Measurements from ENCODE around the gene NLGN1. TPM values are rescaled to one million over a fixed set of nuclear protein-coding genes. Genes with fewer than 3 reads are reported as not detected.

Gene NLGN1
- total RNA-seq, 1 experiment from 2014 or later = 3.2 TPM

- H3K36me3 ChIP-seq = no peaks in the 10 kb centered on the region
- no peaks in the 10 kb centered on the region for H3K9me3 ChIP-seq (replicated peaks)
- H3K4me1 ChIP-seq (replicated peaks) = no peaks in the 10 kb centered on the region
- H3K27ac ChIP-seq = no peak overlapping the region
- H3K4me3 ChIP-seq = no peak overlapping the region
- no peak for DNase-seq (ENCODE audit: low read depth in 1 of 2, low spot score in 2 of 2)
- no peaks in the 10 kb centered on the region for H3K27me3 ChIP-seq (replicated peaks)
These were observed 505.3 kb downstream of the NLGN1 start for GRCh38 chr3:173902871-173903270.

GRCh38 chr3:173905381-173905780, 507.8 kb downstream of the NLGN1 start:
- no peaks in the 10 kb centered on the region for H3K27me3 ChIP-seq (replicated peaks)
- H3K27ac ChIP-seq = no peak overlapping the region
- no peak overlapping the region for H3K4me3 ChIP-seq
- H3K36me3 ChIP-seq = no peaks in the 10 kb centered on the region
- no peak for DNase-seq (ENCODE audit: low read depth in 1 of 2, low spot score in 2 of 2)
- no peaks in the 10 kb centered on the region for H3K9me3 ChIP-seq (replicated peaks)
- no peaks in the 10 kb centered on the region for H3K4me1 ChIP-seq (replicated peaks)

- Histone ChIP-seq H3K27ac (no peak overlapping the region), H3K4me3 (no peak overlapping the region), H3K27me3 (replicated peaks) (no peaks in the 10 kb centered on the region), H3K9me3 (replicated peaks) (no peaks in the 10 kb centered on the region), H3K4me1 (replicated peaks) (no peaks in the 10 kb centered on the region), H3K36me3 (no peaks in the 10 kb centered on the region)
- no peak for DNase-seq (ENCODE audit: low read depth in 1 of 2, low spot score in 2 of 2)
These were observed 513.9 kb downstream of the NLGN1 start for GRCh38 chr3:173911446-173911845.

- no peak for DNase-seq (ENCODE audit: low read depth in 1 of 2, low spot score in 2 of 2)
- no peaks in the 10 kb centered on the region for H3K36me3 ChIP-seq
- no peaks in the 10 kb centered on the region for H3K4me1 ChIP-seq (replicated peaks)
- H3K27ac ChIP-seq = no peak overlapping the region
- no peak overlapping the region for H3K4me3 ChIP-seq
- H3K9me3 ChIP-seq (replicated peaks) = no peaks in the 10 kb centered on the region
- no peaks in the 10 kb centered on the region for H3K27me3 ChIP-seq (replicated peaks)
These were observed 514.6 kb downstream of the NLGN1 start for GRCh38 chr3:173912126-173912525.

- no peaks in the 10 kb centered on the region for H3K27me3 ChIP-seq (replicated peaks)
- DNase-seq (ENCODE audit: low read depth in 1 of 2, low spot score in 2 of 2) = no peak
- H3K36me3 ChIP-seq = no peaks in the 10 kb centered on the region
- no peaks in the 10 kb centered on the region for H3K9me3 ChIP-seq (replicated peaks)
- H3K4me3 ChIP-seq = no peak overlapping the region
- H3K4me1 ChIP-seq (replicated peaks) = no peaks in the 10 kb centered on the region
- no peak overlapping the region for H3K27ac ChIP-seq
These were observed 515.9 kb downstream of the NLGN1 start for GRCh38 chr3:173913397-173913796.

GRCh38 chr3:173913974-173914421, 516.5 kb downstream of the NLGN1 start:
- no peak overlapping the region for H3K4me3 ChIP-seq
- no peaks in the 10 kb centered on the region for H3K9me3 ChIP-seq (replicated peaks)
- H3K4me1 ChIP-seq (replicated peaks) = no peaks in the 10 kb centered on the region
- no peak for DNase-seq (ENCODE audit: low read depth in 1 of 2, low spot score in 2 of 2)
- no peak overlapping the region for H3K27ac ChIP-seq
- no peaks in the 10 kb centered on the region for H3K36me3 ChIP-seq
- no peaks in the 10 kb centered on the region for H3K27me3 ChIP-seq (replicated peaks)

GRCh38 chr3:173916799-173917198, 519.3 kb downstream of the NLGN1 start:
- Histone ChIP-seq H3K4me3 (no peak overlapping the region), H3K9me3 (replicated peaks) (no peaks in the 10 kb centered on the region), H3K27me3 (replicated peaks) (no peaks in the 10 kb centered on the region), H3K4me1 (replicated peaks) (no peaks in the 10 kb centered on the region), H3K27ac (no peak overlapping the region), H3K36me3 (no peaks in the 10 kb centered on the region)
- DNase-seq (ENCODE audit: low read depth in 1 of 2, low spot score in 2 of 2) = no peak

- H3K9me3 ChIP-seq (replicated peaks) = no peaks in the 10 kb centered on the region
These were observed 522.8 kb downstream of the NLGN1 start for GRCh38 chr3:173920386-173920785.

GRCh38 chr3:173921732-173922131, 524.2 kb downstream of the NLGN1 start:
- Histone ChIP-seq H3K4me1 (replicated peaks) (no peaks in the 10 kb centered on the region), H3K4me3 (no peak overlapping the region), H3K27ac (no peak overlapping the region), H3K9me3 (replicated peaks) (no peaks in the 10 kb centered on the region), H3K36me3 (no peaks in the 10 kb centered on the region), H3K27me3 (replicated peaks) (no peaks in the 10 kb centered on the region)
- no peak for DNase-seq (ENCODE audit: low read depth in 1 of 2, low spot score in 2 of 2)

More at GRCh38 chr3:173920386-173920785, 522.8 kb downstream of the NLGN1 start:
- Histone ChIP-seq H3K4me1 (replicated peaks) (no peaks in the 10 kb centered on the region), H3K36me3 (no peaks in the 10 kb centered on the region), H3K27me3 (replicated peaks) (no peaks in the 10 kb centered on the region), H3K27ac (no peak overlapping the region), H3K4me3 (no peak overlapping the region)
- DNase-seq (ENCODE audit: low read depth in 1 of 2, low spot score in 2 of 2) = no peak

- Histone ChIP-seq H3K27ac (no peak overlapping the region), H3K36me3 (no peaks in the 10 kb centered on the region), H3K4me1 (replicated peaks) (no peaks in the 10 kb centered on the region), H3K9me3 (replicated peaks) (no peaks in the 10 kb centered on the region), H3K27me3 (replicated peaks) (no peaks in the 10 kb centered on the region), H3K4me3 (no peak overlapping the region)
- DNase-seq (ENCODE audit: low read depth in 1 of 2, low spot score in 2 of 2) = no peak
These were observed 525.7 kb downstream of the NLGN1 start for GRCh38 chr3:173923204-173923603.

GRCh38 chr3:173930251-173930650, 532.7 kb downstream of the NLGN1 start:
- no peaks in the 10 kb centered on the region for H3K27me3 ChIP-seq (replicated peaks)
- H3K36me3 ChIP-seq = no peaks in the 10 kb centered on the region
- 0 out of 2 replicates have a peak, but pooled peaks cover 5% of the 10 kb centered on the region for H3K4me1 ChIP-seq (replicated peaks)
- no peak overlapping the region for H3K27ac ChIP-seq
- no peak overlapping the region for H3K4me3 ChIP-seq
- no peaks in the 10 kb centered on the region for H3K9me3 ChIP-seq (replicated peaks)
- no peak for DNase-seq (ENCODE audit: low read depth in 1 of 2, low spot score in 2 of 2)

GRCh38 chr3:173932624-173933023, 535.1 kb downstream of the NLGN1 start:
- Histone ChIP-seq H3K4me1 (replicated peaks) (0 out of 2 replicates have a peak, but pooled peaks cover 5% of the 10 kb centered on the region), H3K27ac (no peak overlapping the region), H3K4me3 (no peak overlapping the region), H3K36me3 (no peaks in the 10 kb centered on the region), H3K27me3 (replicated peaks) (no peaks in the 10 kb centered on the region), H3K9me3 (replicated peaks) (no peaks in the 10 kb centered on the region)
- no peak for DNase-seq (ENCODE audit: low read depth in 1 of 2, low spot score in 2 of 2)

- Histone ChIP-seq H3K36me3 (no peaks in the 10 kb centered on the region), H3K4me3 (no peak overlapping the region), H3K9me3 (replicated peaks) (no peaks in the 10 kb centered on the region), H3K27ac (no peak overlapping the region), H3K27me3 (replicated peaks) (no peaks in the 10 kb centered on the region), H3K4me1 (replicated peaks) (0 out of 2 replicates have a peak, but pooled peaks cover 7% of the 10 kb centered on the region)
- DNase-seq (ENCODE audit: low read depth in 1 of 2, low spot score in 2 of 2) = no peak
These were observed 535.6 kb downstream of the NLGN1 start for GRCh38 chr3:173933113-173933512.

- H3K27me3 ChIP-seq (replicated peaks) = no peaks in the 10 kb centered on the region
- H3K9me3 ChIP-seq (replicated peaks) = no peaks in the 10 kb centered on the region
- H3K27ac ChIP-seq = no peak overlapping the region
- H3K4me1 ChIP-seq (replicated peaks) = 0 out of 2 replicates have a peak, but pooled peaks cover 10% of the 10 kb centered on the region
- no peaks in the 10 kb centered on the region for H3K36me3 ChIP-seq
- DNase-seq (ENCODE audit: low read depth in 1 of 2, low spot score in 2 of 2) = no peak
- H3K4me3 ChIP-seq = no peak overlapping the region
These were observed 538.8 kb downstream of the NLGN1 start for GRCh38 chr3:173936316-173936715.

- Histone ChIP-seq H3K27me3 (replicated peaks) (no peaks in the 10 kb centered on the region), H3K27ac (no peak overlapping the region; the same call in 1 of the 2 replicates), H3K36me3 (no peaks in the 10 kb centered on the region), H3K9me3 (replicated peaks) (no peaks in the 10 kb centered on the region), H3K4me3 (no peak overlapping the region), H3K4me1 (replicated peaks) (0 out of 2 replicates have a peak, but pooled peaks cover 6% of the 10 kb centered on the region)
- DNase-seq (ENCODE audit: low read depth in 1 of 2, low spot score in 2 of 2) = peak in 1 of 2 experiments; percentile 9
These were observed 540.6 kb downstream of the NLGN1 start for GRCh38 chr3:173938159-173938558.

All from SJSA1 (cell line).